Ishikawa (cell line): ENCODE data around the gene GSC.

Experiments
- CEBPB ChIP-seq: IDR thresholded peaks from 2 replicates; pipeline ENCODE4 v1.6.1; 2012
- CREB1 ChIP-seq: IDR thresholded peaks from 2 replicates; pipeline ENCODE4 v1.6.1; 2012; ENCODE audit warnings: low read depth
- EP300 ChIP-seq: IDR thresholded peaks from 2 replicates; pipeline ENCODE4 v1.6.1; 2012; ENCODE audit warnings: borderline replicate concordance
- MAX ChIP-seq: IDR thresholded peaks from 2 replicates; pipeline ENCODE4 v1.6.1; 2012
- TAF1 ChIP-seq: IDR thresholded peaks from 2 replicates; pipeline ENCODE4 v1.6.1; 2012; ENCODE audit warnings: low read depth, mild to moderate bottlenecking
- TEAD4 ChIP-seq: IDR thresholded peaks from 2 replicates; pipeline ENCODE4 v1.6.1; 2012
- YY1 ChIP-seq: IDR thresholded peaks from 2 replicates; pipeline ENCODE4 v1.6.1; 2012; ENCODE audit warnings: low read depth
- TF ChIP-seq, protein P1 (sequence below): IDR thresholded peaks from 2 replicates; pipeline ENCODE4 v1.6.1; 2012; ENCODE audit warnings: low read depth, mild to moderate bottlenecking

GRCh38 chr14:94819531-94819930 lies 49.6 kb upstream of the GSC start:
- TF ChIP-seq CEBPB (no peak), CREB1 (no peak), EP300 (no peak), MAX (no peak), TAF1 (no peak), TEAD4 (no peak), YY1 (no peak)
- TF ChIP-seq, protein P1, sequence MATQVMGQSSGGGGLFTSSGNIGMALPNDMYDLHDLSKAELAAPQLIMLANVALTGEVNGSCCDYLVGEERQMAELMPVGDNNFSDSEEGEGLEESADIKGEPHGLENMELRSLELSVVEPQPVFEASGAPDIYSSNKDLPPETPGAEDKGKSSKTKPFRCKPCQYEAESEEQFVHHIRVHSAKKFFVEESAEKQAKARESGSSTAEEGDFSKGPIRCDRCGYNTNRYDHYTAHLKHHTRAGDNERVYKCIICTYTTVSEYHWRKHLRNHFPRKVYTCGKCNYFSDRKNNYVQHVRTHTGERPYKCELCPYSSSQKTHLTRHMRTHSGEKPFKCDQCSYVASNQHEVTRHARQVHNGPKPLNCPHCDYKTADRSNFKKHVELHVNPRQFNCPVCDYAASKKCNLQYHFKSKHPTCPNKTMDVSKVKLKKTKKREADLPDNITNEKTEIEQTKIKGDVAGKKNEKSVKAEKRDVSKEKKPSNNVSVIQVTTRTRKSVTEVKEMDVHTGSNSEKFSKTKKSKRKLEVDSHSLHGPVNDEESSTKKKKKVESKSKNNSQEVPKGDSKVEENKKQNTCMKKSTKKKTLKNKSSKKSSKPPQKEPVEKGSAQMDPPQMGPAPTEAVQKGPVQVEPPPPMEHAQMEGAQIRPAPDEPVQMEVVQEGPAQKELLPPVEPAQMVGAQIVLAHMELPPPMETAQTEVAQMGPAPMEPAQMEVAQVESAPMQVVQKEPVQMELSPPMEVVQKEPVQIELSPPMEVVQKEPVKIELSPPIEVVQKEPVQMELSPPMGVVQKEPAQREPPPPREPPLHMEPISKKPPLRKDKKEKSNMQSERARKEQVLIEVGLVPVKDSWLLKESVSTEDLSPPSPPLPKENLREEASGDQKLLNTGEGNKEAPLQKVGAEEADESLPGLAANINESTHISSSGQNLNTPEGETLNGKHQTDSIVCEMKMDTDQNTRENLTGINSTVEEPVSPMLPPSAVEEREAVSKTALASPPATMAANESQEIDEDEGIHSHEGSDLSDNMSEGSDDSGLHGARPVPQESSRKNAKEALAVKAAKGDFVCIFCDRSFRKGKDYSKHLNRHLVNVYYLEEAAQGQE = no peak
